Kidney (tissue), 14 donors: ENCODE measurements around the gene MS4A6E. TPM values are rescaled to one million over a fixed set of nuclear protein-coding genes. Genes with fewer than 3 reads are reported as not detected.

Experiments used
- DNase-seq, 5 donors: peaks; one replicate each; pipeline ENCODE4 v3.0.0-alpha.2; 2013 to 2020
- FAIRE-seq: peaks from 2 replicates; lab custom pipeline; 2012; peaks lifted over from hg19 to GRCh38; lab: Jason Lieb, UNC
- H3K27ac ChIP-seq, 2 donors: one replicate each; pipeline ENCODE4 v1.7.0; 2013; ENCODE audit warnings: low read depth in 2 of 2, low read length in 2 of 2, inconsistent platforms in 1 of 2
- H3K27me3 ChIP-seq: one replicate; pipeline ENCODE4 v1.7.1; 2013; ENCODE audit warnings: low read length, inconsistent platforms; ENCODE audit not compliant: control insufficient read depth, insufficient read depth
- H3K36me3 ChIP-seq, 3 donors: one replicate each; pipeline versions ENCODE4 v1.7.0 to v1.7.1; 2013; ENCODE audit warnings: low read length in 3 of 3, control low read depth in 1 of 3, inconsistent platforms in 1 of 3; ENCODE audit not compliant: insufficient read depth in 3 of 3, control insufficient read depth in 2 of 3
- H3K4me1 ChIP-seq, 3 donors: one replicate each; pipeline versions ENCODE4 v1.7.0 to v1.7.1; 2013; ENCODE audit warnings: low read length in 3 of 3, inconsistent platforms in 1 of 3, low read depth in 1 of 3; ENCODE audit not compliant: control insufficient read depth in 2 of 3, insufficient read depth in 2 of 3
- H3K4me3 ChIP-seq, 3 donors: one replicate each; pipeline versions ENCODE4 v1.7.0 to v1.8.1; 2013; ENCODE audit warnings: low read length in 3 of 3, control low read depth in 1 of 3, inconsistent platforms in 1 of 3
- H3K9ac ChIP-seq, 3 donors: one replicate each; pipeline versions ENCODE4 v1.7.0 to v1.7.1; 2013; ENCODE audit warnings: low read length in 3 of 3, control low read depth in 1 of 3, inconsistent platforms in 1 of 3
- H3K9me3 ChIP-seq, 3 donors: one replicate each; pipeline versions ENCODE4 v1.7.0 to v1.7.1; 2013; ENCODE audit warnings: low read length in 3 of 3, control low read depth in 1 of 3, inconsistent platforms in 1 of 3; ENCODE audit not compliant: control insufficient read depth in 2 of 3, insufficient read depth in 1 of 3
- CTCF ChIP-seq: IDR thresholded peaks from 3 replicates; pipeline ENCODE4 v1.5.1; 2012; ENCODE audit warnings: mild to moderate bottlenecking, moderate library complexity, borderline replicate concordance; ENCODE audit not compliant: insufficient read depth; ENCODE audit errors: extremely low read depth
- intact Hi-C: fragments of 100-400 bp; cut with DNase I; formaldehyde crosslinking; loops from one replicate; pipeline ENCODE4 v1.11.1; 2022
- polyA plus RNA-seq: library from polyadenylated mRNA; stranded (reverse); fragments of 350-450 nt; fragmentation: Illumina TruSeq; extraction: RNeasy Lipid Tissue Mini Kit (QIAGEN cat#74804); gene quantifications from one replicate; pipeline ENCODE4 v1.2.3, GENCODE V29; 2014; ENCODE audit warnings: low read depth, low replicate concordance; ENCODE audit not compliant: insufficient read depth
- total RNA-seq: library from RNA; stranded (reverse); fragmentation: NEBNext Ultra II Directional; extraction: Animal tissue kit (Norgen Biotek cat#: 25700); gene quantifications from one replicate; pipeline ENCODE4 v1.2.1, GENCODE V29; 2021
- donor health status: control.
- donor health status: control.
- donor health status: control.
- donor health status: control.
- donor health status: control.
- donor health status: DM: yes; HTN: yes; CAD: no.
- donor health status: Normal renal cell carcinoma (clear cell type).

Gene MS4A6E
- total and polyA plus RNA-seq, 2 donors from 2014 or later, result 0.38 TPM; not detected in 1

DNA sequence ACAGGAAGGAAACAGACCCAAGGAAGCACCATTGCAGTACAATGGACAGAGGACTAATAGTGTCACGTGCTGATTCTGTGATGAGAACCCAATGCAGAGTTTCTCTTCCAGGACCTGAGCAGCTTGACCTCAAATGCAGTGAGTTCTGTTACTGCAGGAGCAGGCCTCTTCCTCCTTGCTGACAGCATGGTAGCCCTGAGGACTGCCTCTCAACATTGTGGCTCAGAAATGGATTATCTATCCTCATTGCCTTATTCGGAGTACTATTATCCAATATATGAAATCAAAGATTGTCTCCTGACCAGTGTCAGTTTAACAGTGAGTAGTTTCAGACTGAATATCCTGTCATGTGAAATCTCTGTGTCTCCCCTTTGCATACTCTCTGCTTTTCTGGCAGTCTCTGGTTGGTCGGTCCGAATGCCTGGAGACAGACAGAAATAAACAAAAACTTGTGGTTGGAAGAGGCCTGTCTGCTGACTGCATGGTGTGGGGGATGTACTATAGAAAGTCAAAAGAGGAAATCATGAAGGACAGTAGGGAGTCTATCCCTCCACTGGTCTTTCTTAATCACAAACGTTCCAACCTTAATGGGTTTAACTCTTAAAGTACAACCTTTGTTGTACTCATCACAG, 62.3 kb downstream of the MS4A6E start:
- H3K27me3 ChIP-seq, result no peaks in the 10 kb centered on the region
- intact Hi-C loops, result no loop called here
- FAIRE-seq, result no peak
- no peak overlapping the region for H3K27ac ChIP-seq
- H3K36me3 ChIP-seq, result no peaks in the 10 kb centered on the region
- H3K4me3 ChIP-seq, result no peak overlapping the region
- no peaks in the 10 kb centered on the region for H3K9me3 ChIP-seq
- TF ChIP-seq CTCF, result no peak
- DNase-seq, result no peak
- no peak overlapping the region for H3K9ac ChIP-seq
- H3K4me1 ChIP-seq, result no peaks in the 10 kb centered on the region

GRCh38 chr11:60390419-60390818, 63.4 kb downstream of the MS4A6E start:
- no peaks in the 10 kb centered on the region for H3K4me1 ChIP-seq
- no peak overlapping the region for H3K4me3 ChIP-seq
- no peak for TF ChIP-seq CTCF
- no peaks in the 10 kb centered on the region for H3K36me3 ChIP-seq
- intact Hi-C loops, result no loop called here
- DNase-seq, result no peak
- H3K9me3 ChIP-seq, result no peaks in the 10 kb centered on the region
- no peak overlapping the region for H3K27ac ChIP-seq
- H3K9ac ChIP-seq, result no peak overlapping the region
- FAIRE-seq, result no peak
- no peaks in the 10 kb centered on the region for H3K27me3 ChIP-seq

Other genes with a start within 250 kb of the MS4A6E start
- 9.1 TPM for gene MS4A2, start 238.6 kb upstream of the MS4A6E start, total RNA-seq
- gene MS4A2, start 238.6 kb upstream of the MS4A6E start, polyA plus RNA-seq, result not detected
- 145 TPM for gene MS4A6A, start 144.2 kb upstream of the MS4A6E start, total RNA-seq
- 16.7 TPM for gene MS4A6A, start 144.2 kb upstream of the MS4A6E start, polyA plus RNA-seq
- 9.4 TPM for gene MS4A4E, start 84.1 kb upstream of the MS4A6E start, total RNA-seq
- not detected for gene MS4A4E, start 84.1 kb upstream of the MS4A6E start, polyA plus RNA-seq
- gene MS4A4A, start 46.6 kb upstream of the MS4A6E start, total RNA-seq, result 49.7 TPM
- 6.3 TPM for gene MS4A4A, start 46.6 kb upstream of the MS4A6E start, polyA plus RNA-seq
- 47.6 TPM for gene MS4A7, start 51.3 kb downstream of the MS4A6E start, total RNA-seq
- gene MS4A7, start 51.3 kb downstream of the MS4A6E start, polyA plus RNA-seq, result 7.0 TPM
- gene MS4A14, start 69.2 kb downstream of the MS4A6E start, total RNA-seq, result 2.1 TPM
- gene MS4A14, start 69.2 kb downstream of the MS4A6E start, polyA plus RNA-seq, result 0.34 TPM
- not detected for gene MS4A5, start 102.3 kb downstream of the MS4A6E start, total RNA-seq
- gene MS4A5, start 102.3 kb downstream of the MS4A6E start, polyA plus RNA-seq, result not detected
- gene MS4A1, start 128.6 kb downstream of the MS4A6E start, total RNA-seq, result 11.1 TPM
- gene MS4A1, start 128.6 kb downstream of the MS4A6E start, polyA plus RNA-seq, result not detected
- not detected for gene MS4A12, start 165.5 kb downstream of the MS4A6E start, total RNA-seq
- not detected for gene MS4A12, start 165.5 kb downstream of the MS4A6E start, polyA plus RNA-seq
- not detected for gene MS4A13, start 188.1 kb downstream of the MS4A6E start, total RNA-seq
- gene MS4A13, start 188.1 kb downstream of the MS4A6E start, polyA plus RNA-seq, result not detected